GM21515 (cell line): ENCODE results near the gene RIOK2.

ENCODE experiments used
- ATAC-seq: cut with Tn5 transposase; IDR thresholded peaks from one replicate; pipeline ENCODE4 v1.9.1; 2021; ENCODE audit not compliant: unreplicated experiment

Gene RIOK2

DNA sequence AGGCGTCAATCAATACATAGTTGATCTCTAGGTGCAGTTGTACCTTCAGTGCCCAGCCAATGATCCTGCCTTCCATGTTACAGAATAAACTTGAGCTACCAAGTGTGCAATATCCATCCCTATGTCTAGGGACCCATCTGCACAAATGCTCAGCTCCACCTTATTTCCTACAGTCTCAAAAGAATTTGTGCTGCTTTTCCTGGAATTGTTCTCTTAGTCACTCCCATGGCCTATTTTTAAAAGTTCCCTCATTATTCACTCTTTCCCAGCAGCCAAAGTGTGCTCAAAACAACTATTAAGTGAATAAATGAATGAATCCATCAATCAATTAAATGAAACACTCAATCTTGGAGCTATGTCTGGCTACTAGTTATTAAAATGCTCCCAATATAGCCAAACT is 55.3 kb downstream of the RIOK2 start:
- no peak for ATAC-seq

- ATAC-seq = no peak
These were observed 57.8 kb downstream of the RIOK2 start for GRCh38 chr5:97125125-97125683.

DNA sequence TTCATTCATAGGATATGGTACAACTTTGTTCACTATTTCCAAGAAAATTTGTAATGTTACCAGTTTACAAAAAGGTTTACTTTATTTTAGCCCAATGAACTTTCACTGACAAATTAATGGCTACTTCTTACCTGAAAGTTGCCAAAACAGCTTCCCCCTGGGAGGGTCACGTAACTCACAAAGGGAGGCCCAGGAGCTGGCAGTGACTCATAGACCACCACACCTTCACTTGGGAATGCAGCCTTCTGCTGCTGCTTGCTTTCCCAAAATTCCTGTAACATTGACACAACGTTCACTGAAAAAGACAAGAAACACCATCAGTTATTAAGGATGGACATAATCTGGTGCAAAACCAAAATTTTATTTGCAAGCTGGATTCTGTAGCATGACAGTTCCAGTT is 58.7 kb downstream of the RIOK2 start:
- no peak for ATAC-seq

- no peak for ATAC-seq
These were observed 61.2 kb downstream of the RIOK2 start for GRCh38 chr5:97121848-97122247.

GRCh38 chr5:97120195-97120594 is 62.9 kb downstream of the RIOK2 start:
- no peak for ATAC-seq

DNA sequence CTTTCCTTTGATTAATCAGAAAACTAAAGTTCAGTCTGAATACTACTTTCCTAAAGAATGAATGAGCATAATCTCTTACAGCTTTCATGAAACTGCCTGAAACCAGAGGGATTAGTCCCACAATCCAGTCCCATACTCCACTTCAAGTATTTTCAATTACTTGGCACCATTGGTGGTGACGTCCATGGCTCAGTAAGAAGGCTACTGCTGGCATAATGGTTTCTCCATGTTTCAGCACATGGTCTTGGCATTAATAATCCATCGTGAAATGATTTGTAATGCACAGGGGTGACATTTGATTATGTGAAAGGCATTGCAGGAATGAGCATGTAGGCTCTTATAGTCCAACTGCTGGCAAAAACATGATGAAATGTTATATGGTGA is 64.0 kb downstream of the RIOK2 start:
- ATAC-seq = no peak

GRCh38 chr5:97118261-97119006 is 64.6 kb downstream of the RIOK2 start:
- ATAC-seq = no peak

DNA sequence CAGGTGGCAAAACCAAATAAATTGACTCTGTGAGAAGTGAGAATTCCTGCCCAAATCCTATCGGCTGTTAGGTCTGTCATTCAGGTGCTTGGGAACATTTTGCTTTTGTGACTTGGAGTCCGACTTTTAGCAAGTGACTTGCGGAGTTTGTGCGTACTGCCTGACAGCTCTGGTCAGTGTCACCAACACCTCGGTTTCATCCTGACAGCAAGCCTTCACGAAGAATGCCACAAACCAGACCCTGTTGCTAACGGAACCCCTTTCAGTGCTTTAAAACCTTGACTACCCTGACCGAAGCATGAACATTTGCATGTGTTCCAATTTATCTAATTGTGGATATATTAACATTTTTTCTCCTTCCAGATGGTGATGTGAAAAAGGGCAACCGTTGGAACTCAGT is 67.1 kb downstream of the RIOK2 start:
- no peak for ATAC-seq

DNA sequence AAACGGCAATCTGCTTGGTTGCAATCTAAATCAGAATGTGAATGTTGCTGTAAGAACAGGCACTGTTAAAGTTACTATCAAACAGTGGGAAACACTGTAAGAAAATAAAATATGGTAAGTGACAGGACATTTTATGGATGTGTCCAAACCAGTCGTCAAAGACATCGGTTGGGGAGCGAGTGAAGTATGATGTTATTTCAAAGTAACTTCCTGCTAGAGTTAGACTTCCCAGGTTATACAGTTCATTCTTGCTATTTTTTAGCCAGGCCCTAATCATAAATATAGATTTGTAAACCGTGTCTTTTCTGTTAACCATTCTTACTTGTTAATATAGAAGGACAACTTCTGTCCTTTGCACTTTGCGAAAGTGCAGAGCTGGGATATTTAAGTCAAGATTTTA is 70.8 kb downstream of the RIOK2 start:
- no peak for ATAC-seq

GRCh38 chr5:97111616-97112015 is 71.4 kb downstream of the RIOK2 start:
- no peak for ATAC-seq

DNA sequence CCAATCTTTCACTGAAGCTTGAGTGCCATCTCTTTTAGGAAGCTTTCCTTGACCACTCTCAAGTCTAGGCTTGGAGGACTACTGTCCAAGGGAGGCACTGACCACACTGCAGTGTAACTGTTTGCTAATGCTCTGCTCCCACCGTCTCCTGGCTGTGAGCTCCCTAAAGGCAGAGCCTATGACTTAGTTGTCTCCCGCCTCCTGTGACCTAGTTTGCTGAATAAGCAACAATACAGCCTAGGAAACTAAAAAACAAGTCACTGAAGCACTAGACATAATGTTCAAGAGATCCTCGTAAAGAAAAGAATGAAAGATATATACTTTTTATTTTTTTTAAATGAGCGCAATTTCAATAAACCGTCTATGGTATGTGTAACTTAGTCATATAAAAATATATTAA is 72.0 kb downstream of the RIOK2 start:
- ATAC-seq = no peak
